A549 treated with dexamethasone at 1 μM for 4 hours (cell line): ENCODE results near the gene NDUFA1. TPM values are rescaled to one million over a fixed set of nuclear protein-coding genes. Genes with fewer than 3 reads are reported as not detected.

Experiments used
- total RNA-seq: library from RNA; stranded (reverse); fragments of 200-300 nt; extraction: Qiagen RNA extraction; gene quantifications from 5 replicates; pipeline ENCODE4 v1.2.3, GENCODE V29; 2022

Gene NDUFA1
- total RNA-seq, result 243 to 385 TPM (median 250 TPM) in 5 replicates

DNA sequence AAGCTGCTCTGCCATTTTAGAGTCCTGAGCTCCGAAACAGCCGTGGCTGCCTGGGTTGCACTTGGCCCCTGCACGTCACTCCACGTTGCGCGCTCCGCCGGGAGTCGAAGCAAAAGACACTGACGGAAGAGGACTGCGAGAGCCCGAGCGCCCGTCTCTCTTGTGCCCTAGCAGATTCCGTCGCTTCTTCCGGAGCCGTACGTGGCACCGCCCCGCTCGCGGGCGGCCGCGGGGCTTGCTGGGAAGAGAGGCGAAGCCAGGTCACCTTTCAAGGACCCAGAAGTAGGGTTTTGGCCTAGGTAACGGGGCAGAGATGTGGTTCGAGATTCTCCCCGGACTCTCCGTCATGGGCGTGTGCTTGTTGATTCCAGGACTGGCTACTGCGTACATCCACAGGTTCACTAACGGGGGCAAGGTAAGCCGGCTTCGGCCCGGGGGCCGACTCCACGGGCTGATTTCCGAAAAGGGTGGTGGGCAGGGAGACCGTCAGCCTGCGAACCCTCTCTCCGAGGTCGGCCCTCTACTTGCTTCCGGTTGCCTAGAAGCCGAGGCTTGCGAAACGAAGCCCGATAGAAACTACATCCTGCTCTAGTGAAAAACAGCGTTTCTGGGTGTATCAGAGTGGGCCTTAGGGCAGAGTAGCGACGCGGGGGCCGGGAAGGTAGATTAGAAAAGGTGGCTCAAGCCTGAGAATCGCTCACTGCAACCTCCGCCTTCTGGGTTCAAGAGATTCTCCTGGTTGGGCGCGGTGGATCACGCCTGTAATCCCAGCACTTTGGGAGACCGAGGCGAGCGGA, at the start of gene NDUFA1, which contains the start of gene RNF113A:
Gene NDUFA1, plus strand, starts transcription at position 234 of the 797 bp plus-strand sequence. Its CDS starts 80 bp downstream, at position 314.
Gene RNF113A, minus strand, starts transcription at position 135 of the 797 bp plus-strand sequence. Its CDS starts 120 bp downstream, at position 15.

DNA sequence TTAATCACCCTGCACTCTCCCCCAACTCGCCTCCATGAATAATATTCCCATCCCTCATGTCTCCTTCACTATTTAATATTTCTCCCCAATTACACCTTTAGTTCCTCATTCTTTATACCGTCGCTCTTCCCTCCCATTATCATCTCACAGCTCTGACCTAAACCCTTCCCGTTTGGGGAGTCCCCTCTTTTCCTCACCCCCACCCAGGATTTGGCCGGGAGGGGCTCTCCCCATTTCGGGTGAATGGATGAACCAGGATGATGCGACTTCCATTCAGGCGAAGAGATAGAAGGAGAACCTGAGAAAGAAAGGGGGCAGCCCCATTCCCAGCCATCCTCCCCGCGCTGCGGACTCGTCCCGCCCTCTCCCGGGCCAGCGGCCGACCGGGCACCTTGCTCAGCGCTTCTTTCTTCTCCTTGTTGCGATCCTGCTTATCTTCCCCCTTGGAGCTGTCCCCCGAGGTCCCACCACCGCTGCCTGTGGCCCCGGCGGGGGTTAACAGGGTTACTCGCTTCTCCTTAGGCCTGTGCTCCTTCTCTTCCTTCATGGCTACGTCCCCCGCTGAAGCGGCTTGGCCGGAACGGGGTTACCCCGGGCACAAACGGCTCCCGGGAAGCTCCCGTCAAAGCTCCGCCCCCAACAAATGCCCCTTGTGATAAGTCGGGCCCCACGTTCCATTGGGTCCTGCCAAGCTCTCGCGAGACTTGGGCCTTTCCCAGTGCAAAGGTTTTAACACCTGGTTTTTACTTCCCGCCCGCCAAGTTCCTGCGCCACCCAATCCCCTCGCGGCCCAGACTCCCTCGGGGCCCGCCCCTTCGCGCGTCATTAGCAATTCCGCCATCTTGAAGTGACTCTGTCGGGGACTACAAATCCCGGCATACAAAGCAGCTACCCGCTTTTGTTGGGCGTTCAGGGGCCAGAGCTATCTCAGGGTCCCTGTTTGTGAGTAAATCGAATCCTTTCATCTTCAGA, 19.0 kb upstream of the NDUFA1 start, which contains the start of gene UPF3B:
Gene UPF3B, minus strand, starts transcription at position 582 of the 972 bp plus-strand sequence. Its CDS starts 35 bp downstream, at position 547.

DNA sequence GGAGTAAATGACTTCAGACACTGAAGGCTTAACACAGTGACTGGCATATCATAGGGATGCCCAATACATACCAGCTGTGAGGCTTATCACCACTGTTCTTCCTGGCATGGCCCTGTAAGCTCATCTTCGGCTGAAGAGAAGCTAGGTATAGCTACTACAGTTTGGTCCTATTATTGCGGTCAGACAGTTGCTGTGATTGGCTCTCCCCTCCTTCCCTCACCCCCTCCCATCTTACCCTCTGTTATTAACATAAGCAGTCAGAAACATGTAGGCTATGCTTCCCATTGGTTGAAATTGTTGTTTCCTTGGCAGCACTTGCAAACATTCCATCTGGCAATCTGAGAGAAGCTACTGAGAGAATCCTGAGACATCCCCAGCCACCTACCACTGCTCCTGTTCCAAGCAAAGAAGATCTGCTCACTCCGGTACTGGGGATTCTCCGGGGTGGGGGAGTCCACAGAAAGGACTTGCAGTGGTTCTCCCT, 24.3 kb downstream of the NDUFA1 start, which contains the start of gene AKAP14:
Gene AKAP14, plus strand, starts transcription at position 51 of the 484 bp plus-strand sequence. CDS start 7,331 bp downstream, outside the sequence.

Other genes with a start within 250 kb of the NDUFA1 start
- 9.3 to 12.3 TPM (median 11.4 TPM) in 5 replicates for gene SEPTIN6, start 178.7 kb upstream of the NDUFA1 start, total RNA-seq
- gene SOWAHD, start 113.2 kb upstream of the NDUFA1 start, total RNA-seq, result 0.06 TPM in 3 of 5 replicates, not detected in the others
- gene RPL39, start 80.2 kb upstream of the NDUFA1 start, total RNA-seq, result 2,983 to 5,773 TPM (median 3,099 TPM) in 5 replicates
- 16.8 to 21.3 TPM (median 17.5 TPM) in 5 replicates for gene UPF3B, start 18.9 kb upstream of the NDUFA1 start, total RNA-seq
- gene RNF113A, start 99 bp upstream of the NDUFA1 start, total RNA-seq, result 30.9 to 32.2 TPM (median 31.8 TPM) in 5 replicates
- not detected in 5 replicates for gene AKAP14, start 24.1 kb downstream of the NDUFA1 start, total RNA-seq
- 5.8 to 7.9 TPM (median 6.6 TPM) in 5 replicates for gene NKAP, start 71.9 kb downstream of the NDUFA1 start, total RNA-seq
- gene RHOXF2B, start 205.9 kb downstream of the NDUFA1 start, total RNA-seq, result not detected in 5 replicates
- gene RHOXF1, start 244.1 kb downstream of the NDUFA1 start, total RNA-seq, result not detected in 5 replicates